ENCODE data around the gene ZNF888. TPM values are rescaled to one million over a fixed set of nuclear protein-coding genes. Genes with fewer than 3 reads are reported as not detected.
"Not testable (repeated sequence)": the region's sequence is repeated elsewhere in the genome, so short reads cannot be mapped to it uniquely, and the experiment has no call there.

The ZNF888 gene
- total RNA-seq, 1 experiment from 2014 or later: 4.6 TPM

DNA sequence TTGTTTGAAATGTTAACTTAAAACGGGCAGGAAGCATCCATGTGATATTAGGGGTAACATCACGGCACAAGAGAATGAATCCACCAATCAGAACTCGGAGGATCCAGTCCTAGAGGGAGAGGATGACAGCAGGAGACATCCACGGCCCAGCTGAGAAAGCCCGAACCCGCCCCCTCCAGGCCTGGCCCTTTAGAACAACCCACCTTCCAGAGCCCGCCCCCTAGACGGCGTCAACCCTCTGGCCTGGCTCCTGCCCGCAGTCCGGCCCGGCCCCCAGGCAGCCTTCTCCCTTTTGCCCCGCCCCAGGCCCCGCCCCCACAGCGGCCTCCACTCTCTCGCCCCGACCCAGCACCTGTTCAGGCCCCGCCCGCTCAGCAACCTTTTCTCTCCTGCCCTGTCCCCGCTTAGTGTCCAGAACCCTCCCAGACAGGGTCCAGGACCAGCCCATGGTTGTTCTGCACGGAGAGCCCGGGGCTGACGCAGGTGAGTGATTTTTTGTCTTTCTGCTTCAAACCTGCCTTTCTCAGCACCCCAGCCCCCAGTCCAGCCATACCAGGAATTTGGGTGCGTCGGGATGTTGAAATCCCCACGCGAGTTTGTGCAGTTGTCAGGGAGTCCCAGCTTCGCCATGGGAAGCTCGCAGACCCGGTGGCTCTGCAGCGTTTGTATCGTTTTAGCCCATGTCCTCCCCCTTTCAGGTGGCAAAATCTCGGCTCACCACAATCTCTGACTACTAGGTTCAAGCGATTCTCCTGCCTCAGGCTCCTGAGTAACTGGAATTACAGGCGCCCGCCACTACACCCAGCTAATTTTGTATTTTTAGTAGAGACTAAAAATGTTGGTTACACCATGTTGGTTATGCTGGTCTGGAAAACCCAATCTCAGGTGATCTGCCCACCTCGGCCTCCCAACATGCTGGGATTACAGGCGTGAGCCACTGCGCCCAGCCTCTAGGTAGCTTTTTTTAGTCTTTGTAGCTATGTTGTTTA is 23.4 kb upstream of the ZNF888 start:
- POLR2A ChIA-PET (ENCODE audit: low non-redundant PET): no interaction called here

DNA sequence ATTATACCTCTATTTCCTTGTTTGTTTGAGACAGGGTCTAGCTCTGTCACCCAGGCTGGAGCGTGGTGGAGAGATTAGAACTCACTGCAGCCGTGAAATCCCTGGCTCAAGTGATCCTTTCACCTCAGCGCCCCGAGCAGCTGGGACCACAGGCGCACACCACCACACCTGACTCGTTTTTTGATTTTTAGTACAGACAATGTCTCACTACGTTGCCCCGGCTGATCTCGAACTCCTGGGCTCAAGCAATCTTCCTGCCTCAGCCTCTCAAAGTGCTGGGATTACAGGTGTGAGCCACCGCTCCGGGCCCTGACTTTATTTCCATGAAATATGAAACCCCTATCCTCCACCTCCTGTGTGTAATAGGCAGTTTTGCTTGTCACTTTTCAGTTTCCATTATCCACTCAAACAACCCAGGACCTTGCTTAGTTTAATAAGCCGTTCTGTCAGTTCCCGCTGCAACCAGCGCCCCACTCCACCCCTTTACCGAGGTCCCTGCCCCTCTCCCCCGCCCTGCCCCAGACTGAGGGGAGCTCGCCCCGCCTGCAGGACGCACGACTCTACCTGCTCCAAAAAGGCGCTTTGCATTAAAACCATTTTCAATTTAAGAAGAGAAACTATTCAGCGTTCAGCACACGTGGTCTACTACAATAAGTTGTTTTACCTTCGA is 22.6 kb upstream of the ZNF888 start:
- no peaks in the 10 kb centered on the region for H3K4me1 ChIP-seq (ENCODE audit: insufficient read depth, low read length, poor library complexity, severe bottlenecking)
- TF ChIP-seq, protein P1, sequence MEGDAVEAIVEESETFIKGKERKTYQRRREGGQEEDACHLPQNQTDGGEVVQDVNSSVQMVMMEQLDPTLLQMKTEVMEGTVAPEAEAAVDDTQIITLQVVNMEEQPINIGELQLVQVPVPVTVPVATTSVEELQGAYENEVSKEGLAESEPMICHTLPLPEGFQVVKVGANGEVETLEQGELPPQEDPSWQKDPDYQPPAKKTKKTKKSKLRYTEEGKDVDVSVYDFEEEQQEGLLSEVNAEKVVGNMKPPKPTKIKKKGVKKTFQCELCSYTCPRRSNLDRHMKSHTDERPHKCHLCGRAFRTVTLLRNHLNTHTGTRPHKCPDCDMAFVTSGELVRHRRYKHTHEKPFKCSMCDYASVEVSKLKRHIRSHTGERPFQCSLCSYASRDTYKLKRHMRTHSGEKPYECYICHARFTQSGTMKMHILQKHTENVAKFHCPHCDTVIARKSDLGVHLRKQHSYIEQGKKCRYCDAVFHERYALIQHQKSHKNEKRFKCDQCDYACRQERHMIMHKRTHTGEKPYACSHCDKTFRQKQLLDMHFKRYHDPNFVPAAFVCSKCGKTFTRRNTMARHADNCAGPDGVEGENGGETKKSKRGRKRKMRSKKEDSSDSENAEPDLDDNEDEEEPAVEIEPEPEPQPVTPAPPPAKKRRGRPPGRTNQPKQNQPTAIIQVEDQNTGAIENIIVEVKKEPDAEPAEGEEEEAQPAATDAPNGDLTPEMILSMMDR (conservative IDR thresholded peaks at IDR 0.05; ENCODE audit: low read depth, low read length): no peak
- no peak for TF ChIP-seq EZH2 (IDR thresholded peaks at IDR 0.05; ENCODE audit: borderline replicate concordance, low read depth, low read length, poor library complexity, severe bottlenecking)
- H3K4me3 ChIP-seq (ENCODE audit: low read depth, low read length, poor library complexity, severe bottlenecking): no peak overlapping the region
- H3K27me3 ChIP-seq (replicated peaks; ENCODE audit: insufficient read depth, low read depth, low read length, poor library complexity): no peaks in the 10 kb centered on the region
- peaks cover 9% of the 10 kb centered on the region for H3K36me3 ChIP-seq (ENCODE audit: insufficient read depth, low read length, poor library complexity, severe bottlenecking)
- H3K27ac ChIP-seq (ENCODE audit: low read depth, low read length, poor library complexity, severe bottlenecking): no peak overlapping the region
- CTCF ChIA-PET: no interaction called here
- BruUV-seq (replicated peaks): no TSS peak
- peaks cover 26% of the 10 kb centered on the region for H3K9me3 ChIP-seq (ENCODE audit: low read depth, low read length, poor library complexity, severe bottlenecking)
- POLR2A ChIA-PET (ENCODE audit: low non-redundant PET): no interaction called here
- intact Hi-C loops (cut with micrococcal nuclease; ENCODE audit: unreplicated experiment): no loop called here
- DNase-seq (ENCODE audit: low spot score): no peak

More for the DNA sequence above, 23.4 kb upstream of the ZNF888 start:
- H3K4me1 ChIP-seq (ENCODE audit: insufficient read depth, low read length, poor library complexity, severe bottlenecking): no peaks in the 10 kb centered on the region
- CTCF ChIA-PET: no interaction called here
- peaks cover 34% of the 10 kb centered on the region for H3K9me3 ChIP-seq (ENCODE audit: low read depth, low read length, poor library complexity, severe bottlenecking)
- no peak overlapping the region for H3K27ac ChIP-seq (ENCODE audit: low read depth, low read length, poor library complexity, severe bottlenecking)
- BruUV-seq (replicated peaks): no TSS peak
- H3K4me3 ChIP-seq (ENCODE audit: low read depth, low read length, poor library complexity, severe bottlenecking): no peak overlapping the region
- H3K36me3 ChIP-seq (ENCODE audit: insufficient read depth, low read length, poor library complexity, severe bottlenecking): peaks cover 17% of the 10 kb centered on the region
- intact Hi-C loops (cut with micrococcal nuclease; ENCODE audit: unreplicated experiment): no loop called here
- no peak for DNase-seq (ENCODE audit: low spot score)
- TF ChIP-seq EZH2 (IDR thresholded peaks at IDR 0.05; ENCODE audit: borderline replicate concordance, low read depth, low read length, poor library complexity, severe bottlenecking): no peak
- TF ChIP-seq, protein P1 (conservative IDR thresholded peaks at IDR 0.05; ENCODE audit: low read depth, low read length): no peak
- no peaks in the 10 kb centered on the region for H3K27me3 ChIP-seq (replicated peaks; ENCODE audit: insufficient read depth, low read depth, low read length, poor library complexity)

DNA sequence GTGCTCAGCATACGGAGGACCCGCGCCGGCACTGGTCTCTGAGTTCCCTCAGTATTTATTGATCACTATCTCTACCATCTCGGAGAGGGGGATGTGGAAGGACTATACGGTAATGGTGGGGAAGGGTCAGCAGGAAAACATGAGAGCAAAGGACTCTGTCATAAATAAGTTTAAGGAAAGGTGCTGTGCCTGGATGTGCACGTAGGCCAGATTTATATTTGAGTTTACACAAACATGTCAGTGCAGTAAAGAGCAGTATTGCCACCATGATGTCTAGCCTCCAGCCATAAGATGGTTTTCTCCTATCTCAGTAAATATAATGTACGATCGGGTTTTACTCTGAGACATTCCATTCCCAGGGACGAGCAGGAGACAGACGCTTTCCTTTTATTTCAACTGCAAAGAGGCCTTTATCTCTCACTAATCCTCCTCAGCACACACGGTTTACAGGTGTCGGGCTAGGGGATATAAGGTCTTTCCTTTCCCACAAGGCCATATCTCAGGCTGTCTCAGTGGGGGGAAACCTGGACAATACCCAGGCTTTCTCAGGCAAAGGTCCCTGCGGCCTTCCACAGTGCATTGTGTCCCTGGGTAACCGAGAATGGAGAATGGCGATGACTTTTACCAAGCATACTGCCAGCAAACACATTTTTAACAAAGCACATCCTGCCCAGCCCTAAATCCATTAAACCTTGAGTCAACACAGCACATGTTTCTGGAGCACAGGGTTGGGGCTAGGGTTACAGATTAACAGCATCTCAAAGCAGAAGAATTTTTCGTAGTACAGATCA is 21.7 kb upstream of the ZNF888 start:
- BruUV-seq (replicated peaks); H3K27ac ChIP-seq (ENCODE audit: low read depth, low read length, poor library complexity, severe bottlenecking); H3K4me3 ChIP-seq (ENCODE audit: low read depth, low read length, poor library complexity, severe bottlenecking); POLR2A ChIA-PET (ENCODE audit: low non-redundant PET); intact Hi-C loops (cut with micrococcal nuclease; ENCODE audit: unreplicated experiment); CTCF ChIA-PET; DNase-seq (ENCODE audit: low spot score); H3K27me3 ChIP-seq (replicated peaks; ENCODE audit: insufficient read depth, low read depth, low read length, poor library complexity); H3K36me3 ChIP-seq (ENCODE audit: insufficient read depth, low read length, poor library complexity, severe bottlenecking); H3K4me1 ChIP-seq (ENCODE audit: insufficient read depth, low read length, poor library complexity, severe bottlenecking): not testable (repeated sequence)
- H3K9me3 ChIP-seq (ENCODE audit: low read depth, low read length, poor library complexity, severe bottlenecking): peaks cover 17% of the 10 kb centered on the region

Data from A673 (cell line).